ENCODE data around the gene FBRS.
"Not testable (repeated sequence)": the region's sequence is repeated elsewhere in the genome, so short reads cannot be mapped to it uniquely, and the experiment has no call there.

FBRS gene

GRCh38 chr16:30628628-30629540 is 29.3 kb upstream of the FBRS start:
- Histone ChIP-seq H3K79me1 (replicated peaks; ENCODE audit: low read length, poor library complexity, severe bottlenecking) (no peaks in the 10 kb centered on the region), H2BK15ac (ENCODE audit: low read depth, poor library complexity, severe bottlenecking) (no peak overlapping the region), H3K36me3 (ENCODE audit: control insufficient read depth in 1 of 2, insufficient read depth in 2 of 2, low read depth in 1 of 2, low read length in 2 of 2) (no peaks in the 10 kb centered on the region), H3K4ac (ENCODE audit: low read depth in 1 of 2, low read length in 2 of 2) (no peak overlapping the region), H3K27ac (ENCODE audit: low read length, poor library complexity, severe bottlenecking) (no peak overlapping the region), H3K27me3 (ENCODE audit: control insufficient read depth in 1 of 2, insufficient read depth in 1 of 2, low read length in 2 of 2) (no peaks in the 10 kb centered on the region), H4K91ac (ENCODE audit: low read length) (no peak overlapping the region), H3K23ac (ENCODE audit: low read length in 2 of 2) (no peak overlapping the region), H4K8ac (ENCODE audit: low read length) (no peak overlapping the region), H2BK5ac (ENCODE audit: low read depth, low read length, poor library complexity, severe bottlenecking) (no peak overlapping the region), H2AFZ (ENCODE audit: low read depth, low read length) (no peak overlapping the region), H2BK120ac (ENCODE audit: low read depth, low read length) (no peak overlapping the region), H3K14ac (ENCODE audit: low read length in 2 of 2) (no peak overlapping the region), H2AK5ac (ENCODE audit: low read length, severe bottlenecking) (no peak overlapping the region), H3K9ac (ENCODE audit: low read length) (peak overlapping the region; percentile 43), H3K4me3 (ENCODE audit: insufficient read depth in 1 of 2, low read depth in 1 of 2, low read length in 2 of 2) (no peak overlapping the region), H2BK12ac (ENCODE audit: low read length in 2 of 2) (no peak overlapping the region), H3K9me3 (ENCODE audit: control insufficient read depth, low read length) (no peaks in the 10 kb centered on the region), H3K4me1 (ENCODE audit: control insufficient read depth, insufficient read depth, low read depth, low read length) (peaks cover 2% of the 10 kb centered on the region), H3K4me2 (ENCODE audit: low read length, poor library complexity, severe bottlenecking) (peak overlapping the region; percentile 60), H3K18ac (ENCODE audit: low read depth in 1 of 2, low read length in 2 of 2) (no peak overlapping the region)
- peak; percentile 71 for DNase-seq
- 60% methylated on average over 16 of the region's 18 CpGs for WGBS

GRCh38 chr16:30632454-30632853 is 25.8 kb upstream of the FBRS start:
- H2BK12ac ChIP-seq (ENCODE audit: low read length in 2 of 2); H3K9ac ChIP-seq (ENCODE audit: low read length); H3K79me1 ChIP-seq (replicated peaks; ENCODE audit: low read length, poor library complexity, severe bottlenecking); H3K4me2 ChIP-seq (ENCODE audit: low read length, poor library complexity, severe bottlenecking); H3K23ac ChIP-seq (ENCODE audit: low read length in 2 of 2); H3K9me3 ChIP-seq (ENCODE audit: control insufficient read depth, low read length); H3K4ac ChIP-seq (ENCODE audit: low read depth in 1 of 2, low read length in 2 of 2); H4K91ac ChIP-seq (ENCODE audit: low read length); H3K18ac ChIP-seq (ENCODE audit: low read depth in 1 of 2, low read length in 2 of 2); H3K27ac ChIP-seq (ENCODE audit: low read length, poor library complexity, severe bottlenecking); H3K4me1 ChIP-seq (ENCODE audit: control insufficient read depth, insufficient read depth, low read depth, low read length); H2BK120ac ChIP-seq (ENCODE audit: low read depth, low read length); H2BK5ac ChIP-seq (ENCODE audit: low read depth, low read length, poor library complexity, severe bottlenecking); H2AFZ ChIP-seq (ENCODE audit: low read depth, low read length); H4K8ac ChIP-seq (ENCODE audit: low read length); DNase-seq; H3K27me3 ChIP-seq (ENCODE audit: control insufficient read depth in 1 of 2, insufficient read depth in 1 of 2, low read length in 2 of 2); H3K4me3 ChIP-seq (ENCODE audit: insufficient read depth in 1 of 2, low read depth in 1 of 2, low read length in 2 of 2); H2BK15ac ChIP-seq (ENCODE audit: low read depth, poor library complexity, severe bottlenecking); H3K14ac ChIP-seq (ENCODE audit: low read length in 2 of 2); H3K36me3 ChIP-seq (ENCODE audit: control insufficient read depth in 1 of 2, insufficient read depth in 2 of 2, low read depth in 1 of 2, low read length in 2 of 2); H2AK5ac ChIP-seq (ENCODE audit: low read length, severe bottlenecking): not testable (repeated sequence)
- WGBS, result 100% methylated on average over 4 of the region's 7 CpGs

- Histone ChIP-seq H2BK15ac (ENCODE audit: low read depth, poor library complexity, severe bottlenecking) (no peak overlapping the region), H3K14ac (ENCODE audit: low read length in 2 of 2) (no peak overlapping the region), H3K27ac (ENCODE audit: low read length, poor library complexity, severe bottlenecking) (no peak overlapping the region), H2BK120ac (ENCODE audit: low read depth, low read length) (no peak overlapping the region), H3K9ac (ENCODE audit: low read length) (peak overlapping the region; percentile 92), H3K4me2 (ENCODE audit: low read length, poor library complexity, severe bottlenecking) (peak overlapping the region; percentile 44), H2BK12ac (ENCODE audit: low read length in 2 of 2) (no peak overlapping the region), H3K36me3 (ENCODE audit: control insufficient read depth in 1 of 2, insufficient read depth in 2 of 2, low read depth in 1 of 2, low read length in 2 of 2) (no peaks in the 10 kb centered on the region), H4K8ac (ENCODE audit: low read length) (peak overlapping the region; percentile 89), H4K91ac (ENCODE audit: low read length) (no peak overlapping the region), H3K4me1 (ENCODE audit: control insufficient read depth, insufficient read depth, low read depth, low read length) (peaks cover 4% of the 10 kb centered on the region), H3K79me1 (replicated peaks; ENCODE audit: low read length, poor library complexity, severe bottlenecking) (peaks cover 6% of the 10 kb centered on the region), H2AFZ (ENCODE audit: low read depth, low read length) (peak overlapping the region; percentile 3), H3K4me3 (ENCODE audit: insufficient read depth in 1 of 2, low read depth in 1 of 2, low read length in 2 of 2) (peak overlapping the region; percentile 48 to 87), H2BK5ac (ENCODE audit: low read depth, low read length, poor library complexity, severe bottlenecking) (no peak overlapping the region), H3K23ac (ENCODE audit: low read length in 2 of 2) (no peak overlapping the region), H3K9me3 (ENCODE audit: control insufficient read depth, low read length) (no peaks in the 10 kb centered on the region), H3K18ac (ENCODE audit: low read depth in 1 of 2, low read length in 2 of 2) (peak overlapping the region in 1 of 2 experiments; percentile 19), H2AK5ac (ENCODE audit: low read length, severe bottlenecking) (no peak overlapping the region), H3K4ac (ENCODE audit: low read depth in 1 of 2, low read length in 2 of 2) (peak overlapping the region in 1 of 2 experiments; percentile 32), H3K27me3 (ENCODE audit: control insufficient read depth in 1 of 2, insufficient read depth in 1 of 2, low read length in 2 of 2) (no peaks in the 10 kb centered on the region)
- 80% methylated on average over 11 of the region's 17 CpGs for WGBS
- no peak for DNase-seq
Measured at GRCh38 chr16:30633526-30633925, 24.7 kb upstream of the FBRS start.

- Histone ChIP-seq H3K9ac (ENCODE audit: low read length) (no peak overlapping the region), H3K23ac (ENCODE audit: low read length in 2 of 2) (no peak overlapping the region), H3K9me3 (ENCODE audit: control insufficient read depth, low read length) (no peaks in the 10 kb centered on the region), H3K18ac (ENCODE audit: low read depth in 1 of 2, low read length in 2 of 2) (no peak overlapping the region), H4K8ac (ENCODE audit: low read length) (no peak overlapping the region), H3K4me3 (ENCODE audit: insufficient read depth in 1 of 2, low read depth in 1 of 2, low read length in 2 of 2) (no peak overlapping the region), H2AFZ (ENCODE audit: low read depth, low read length) (no peak overlapping the region), H2BK15ac (ENCODE audit: low read depth, poor library complexity, severe bottlenecking) (no peak overlapping the region), H3K4me1 (ENCODE audit: control insufficient read depth, insufficient read depth, low read depth, low read length) (peaks cover 4% of the 10 kb centered on the region), H3K4me2 (ENCODE audit: low read length, poor library complexity, severe bottlenecking) (no peak overlapping the region), H3K27me3 (ENCODE audit: control insufficient read depth in 1 of 2, insufficient read depth in 1 of 2, low read length in 2 of 2) (no peaks in the 10 kb centered on the region), H3K4ac (ENCODE audit: low read depth in 1 of 2, low read length in 2 of 2) (no peak overlapping the region), H2BK120ac (ENCODE audit: low read depth, low read length) (no peak overlapping the region), H2AK5ac (ENCODE audit: low read length, severe bottlenecking) (no peak overlapping the region), H3K79me1 (replicated peaks; ENCODE audit: low read length, poor library complexity, severe bottlenecking) (peaks cover 6% of the 10 kb centered on the region), H2BK12ac (ENCODE audit: low read length in 2 of 2) (no peak overlapping the region), H3K27ac (ENCODE audit: low read length, poor library complexity, severe bottlenecking) (no peak overlapping the region), H3K36me3 (ENCODE audit: control insufficient read depth in 1 of 2, insufficient read depth in 2 of 2, low read depth in 1 of 2, low read length in 2 of 2) (no peaks in the 10 kb centered on the region), H3K14ac (ENCODE audit: low read length in 2 of 2) (no peak overlapping the region), H2BK5ac (ENCODE audit: low read depth, low read length, poor library complexity, severe bottlenecking) (no peak overlapping the region), H4K91ac (ENCODE audit: low read length) (no peak overlapping the region)
- WGBS, result 99% methylated on average over 5 of the region's 7 CpGs
- DNase-seq, result no peak
Measured at GRCh38 chr16:30636599-30636998, 21.6 kb upstream of the FBRS start.

Measured in mesenchymal stem cell (in vitro differentiated cells and primary cell).